Ovary (tissue), 9 donors: ENCODE results near the gene SEC31B. TPM values are rescaled to one million over a fixed set of nuclear protein-coding genes. Genes with fewer than 3 reads are reported as not detected.

Source experiments
- DNase-seq, 5 donors: peaks; one replicate each; pipeline ENCODE4 v3.0.0-alpha.2; 2019 to 2020
- H3K27ac ChIP-seq, 2 donors: fragments of 200-600 bp; one replicate each; pipeline versions ENCODE4 v1.5.1 to v1.8.0; 2019 to 2022
- H3K27me3 ChIP-seq: fragments of 200-600 bp; one replicate; pipeline ENCODE4 v1.8.0; 2022
- H3K36me3 ChIP-seq: fragments of 200-600 bp; sonication (generic); one replicate; pipeline ENCODE4 v1.5.1; 2019
- H3K4me1 ChIP-seq: one replicate; pipeline ENCODE4 v1.8.1; 2013; ENCODE audit warnings: mild to moderate bottlenecking, moderate library complexity; ENCODE audit not compliant: insufficient read depth
- H3K4me3 ChIP-seq: fragments of 200-600 bp; sonication (generic); one replicate; pipeline ENCODE4 v1.5.1; 2017
- H3K9me3 ChIP-seq, 2 donors: fragments of 200-600 bp in 1 of 2; sonication (generic) in 1 of 2; one replicate each; pipeline versions ENCODE4 v1.5.1 to v1.8.1; 2013 to 2019; ENCODE audit warnings: mild to moderate bottlenecking in 1 of 2, moderate library complexity in 1 of 2
- EP300 ChIP-seq: sonication (generic); formaldehyde crosslinking; IDR thresholded peaks from one replicate; pipeline ENCODE4 v1.6.1; 2017; ENCODE audit warnings: antibody characterized with exemption
- POLR2A ChIP-seq: fragments of 450-650 bp; IDR thresholded peaks from one replicate; pipeline ENCODE4 v1.6.1; 2017; ENCODE audit warnings: antibody characterized with exemption, mild to moderate bottlenecking, moderate library complexity
- whole genome bisulfite sequencing, 3 donors: extraction: QIAGEN DNeasy Blood & Tissue Kit in 1 of 3; methylation state at CpG; one replicate each; pipeline versions ENCODE4 v1.1.5 to v1.1.7; 2013 to 2017; 5-methylcytosine and 5-hydroxymethylcytosine counted together
- intact Hi-C, 4 donors: fragments of 100-400 bp; cut with DNase I; formaldehyde crosslinking; loops; one replicate each; pipeline versions ENCODE4 v1.11.0 to v1.15.1; 2022 to 2023
- polyA plus RNA-seq, 2 donors: library from polyadenylated mRNA; stranded (reverse); fragments of 200-250 nt in 1 of 2; fragments of 350-450 nt in 1 of 2; fragmentation: Illumina TruSeq in 1 of 2; extraction: RNeasy Lipid Tissue Mini Kit (QIAGEN cat#74804) in 1 of 2; gene quantifications; one replicate each; pipeline ENCODE4 v1.2.3, GENCODE V29; 2013 to 2014
- total RNA-seq, 7 donors: library from RNA; depleted of rRNA in 2 of 7; stranded (reverse); fragments of >200 nt in 2 of 7; fragmentation: NEBNext Ultra II Directional in 3 of 7; extraction: Animal tissue kit (Norgen Biotek cat#: 25700) in 3 of 7; gene quantifications; one replicate each; pipeline versions ENCODE4 v1.1.0 to v1.2.4, GENCODE V29; 2016 to 2023
- TF ChIP-seq, protein P1 (sequence below), 3 donors: fragments of 450-650 bp in 2 of 3; fragments of 200-600 bp in 1 of 3; IDR thresholded peaks; one replicate each; pipeline versions ENCODE4 v1.5.1 to v1.8.0; 2016 to 2022; ENCODE audit warnings: antibody characterized with exemption in 3 of 3, mild to moderate bottlenecking in 1 of 3
- donor health status: DM: no; HTN: no; CAD: no; lungs with moderate emphysema.
- donor health status: DM: no; HTN: no; CAD: no.
- donor health status: Bipolar disorder and iron deficiency.
- donor health status: DM: yes; HTN: yes; CAD: no.
- donor health status: DM: no; HTN: no; CAD: no.
- donor health status: DM: yes; HTN: yes; CAD: no.

Gene SEC31B
- total and polyA plus RNA-seq, 9 donors: 6.1 to 14.1 (median 8.3) TPM

DNA sequence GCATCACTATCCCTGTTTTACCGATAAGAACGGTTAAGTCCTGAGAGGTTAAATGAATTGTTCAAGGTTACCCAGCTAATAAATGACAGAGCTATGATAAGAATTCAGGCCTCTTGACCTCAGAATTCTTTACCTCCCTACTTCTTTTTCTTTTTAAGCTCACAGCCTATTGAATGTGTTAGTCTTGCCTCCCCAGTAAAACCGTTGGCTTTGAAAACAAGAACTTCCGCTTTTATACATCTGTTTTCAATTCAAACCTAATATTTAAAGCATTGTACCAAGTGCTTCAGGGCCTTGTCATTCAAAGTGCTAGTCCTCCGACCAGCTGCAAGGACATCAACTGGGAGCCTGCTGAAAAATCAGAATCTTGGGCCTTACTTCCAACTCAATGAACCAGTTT lies 15.6 kb downstream of the SEC31B start:
- no peak for DNase-seq
- H3K36me3 ChIP-seq: no peaks in the 10 kb centered on the region
- intact Hi-C loops: no loop called here
- H3K27ac ChIP-seq: no peak overlapping the region
- no peak overlapping the region for H3K4me3 ChIP-seq
- no peaks in the 10 kb centered on the region for H3K4me1 ChIP-seq
- TF ChIP-seq, protein P1, sequence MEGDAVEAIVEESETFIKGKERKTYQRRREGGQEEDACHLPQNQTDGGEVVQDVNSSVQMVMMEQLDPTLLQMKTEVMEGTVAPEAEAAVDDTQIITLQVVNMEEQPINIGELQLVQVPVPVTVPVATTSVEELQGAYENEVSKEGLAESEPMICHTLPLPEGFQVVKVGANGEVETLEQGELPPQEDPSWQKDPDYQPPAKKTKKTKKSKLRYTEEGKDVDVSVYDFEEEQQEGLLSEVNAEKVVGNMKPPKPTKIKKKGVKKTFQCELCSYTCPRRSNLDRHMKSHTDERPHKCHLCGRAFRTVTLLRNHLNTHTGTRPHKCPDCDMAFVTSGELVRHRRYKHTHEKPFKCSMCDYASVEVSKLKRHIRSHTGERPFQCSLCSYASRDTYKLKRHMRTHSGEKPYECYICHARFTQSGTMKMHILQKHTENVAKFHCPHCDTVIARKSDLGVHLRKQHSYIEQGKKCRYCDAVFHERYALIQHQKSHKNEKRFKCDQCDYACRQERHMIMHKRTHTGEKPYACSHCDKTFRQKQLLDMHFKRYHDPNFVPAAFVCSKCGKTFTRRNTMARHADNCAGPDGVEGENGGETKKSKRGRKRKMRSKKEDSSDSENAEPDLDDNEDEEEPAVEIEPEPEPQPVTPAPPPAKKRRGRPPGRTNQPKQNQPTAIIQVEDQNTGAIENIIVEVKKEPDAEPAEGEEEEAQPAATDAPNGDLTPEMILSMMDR (IDR thresholded peaks at IDR 0.05): no peak
- TF ChIP-seq EP300 (no peak), POLR2A (no peak)
- no peaks in the 10 kb centered on the region for H3K9me3 ChIP-seq
- WGBS, 3 donors: 34 to 43% (median 39%) methylated on average over 5 of the region's 5 CpGs
- H3K27me3 ChIP-seq: no peaks in the 10 kb centered on the region

DNA sequence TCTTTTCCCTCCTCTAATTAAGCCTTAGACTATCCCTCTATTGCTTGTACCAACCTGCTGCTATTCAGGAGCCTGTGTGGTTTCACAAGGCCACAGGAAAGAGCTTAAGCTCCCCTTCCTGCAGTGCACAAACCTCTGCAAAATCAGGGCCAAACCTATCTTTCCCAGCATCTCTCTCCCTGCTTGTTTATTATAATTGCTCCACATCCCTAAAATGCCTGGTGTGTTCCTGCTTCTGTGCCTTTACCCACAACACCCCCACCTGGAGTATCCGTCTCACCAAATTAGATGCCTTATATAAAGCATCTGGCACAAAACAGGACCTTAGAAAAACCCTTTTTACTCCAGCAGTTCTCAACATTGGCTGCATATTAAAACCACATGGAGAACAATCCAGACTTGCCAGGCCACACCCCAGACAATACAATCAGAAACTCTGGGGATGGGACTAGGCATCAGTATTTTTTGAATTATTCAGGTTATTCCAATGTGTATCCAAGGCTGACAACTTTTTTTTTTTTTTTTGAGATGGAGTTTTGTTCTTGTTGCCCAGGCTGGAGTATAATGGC lies 16.7 kb downstream of the SEC31B start:
- 80 to 95% (median 89%) methylated on average over 1 of the region's 1 CpG for WGBS, 3 donors
- no peak overlapping the region for H3K4me3 ChIP-seq
- no peaks in the 10 kb centered on the region for H3K4me1 ChIP-seq
- no peak for TF ChIP-seq POLR2A
- TF ChIP-seq EP300: no peak
- TF ChIP-seq, protein P1 (IDR thresholded peaks at IDR 0.05): no peak
- intact Hi-C loops: no loop called here
- no peaks in the 10 kb centered on the region for H3K36me3 ChIP-seq
- no peak overlapping the region for H3K27ac ChIP-seq
- no peak for DNase-seq
- no peaks in the 10 kb centered on the region for H3K27me3 ChIP-seq
- no peaks in the 10 kb centered on the region for H3K9me3 ChIP-seq

DNA sequence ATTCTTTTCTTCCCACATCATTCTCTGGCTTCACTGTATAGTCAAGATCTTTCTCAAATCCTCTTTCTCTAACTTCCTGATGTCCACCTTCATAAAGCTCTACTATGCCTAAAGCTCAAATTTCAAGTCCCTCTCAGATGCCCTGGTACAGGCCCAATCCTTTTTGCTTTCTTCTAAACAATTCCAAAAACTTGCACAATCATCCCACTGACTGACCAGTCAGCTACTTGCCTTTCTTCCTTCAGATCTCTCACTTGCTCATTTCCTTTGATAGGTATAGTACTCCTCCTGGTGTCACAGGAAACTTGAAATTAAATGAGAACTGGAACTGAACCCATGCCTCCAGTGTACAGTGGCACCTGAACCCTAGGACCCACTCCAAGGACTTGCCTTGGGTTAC lies 18.2 kb downstream of the SEC31B start:
- Histone ChIP-seq H3K36me3 (no peaks in the 10 kb centered on the region), H3K4me3 (no peak overlapping the region), H3K27me3 (no peaks in the 10 kb centered on the region), H3K4me1 (no peaks in the 10 kb centered on the region), H3K27ac (no peak overlapping the region), H3K9me3 (no peaks in the 10 kb centered on the region)
- intact Hi-C loops: no loop called here
- no peak for DNase-seq
- no peak for TF ChIP-seq EP300
- TF ChIP-seq, protein P1 (IDR thresholded peaks at IDR 0.05): no peak
- TF ChIP-seq POLR2A: no peak

DNA sequence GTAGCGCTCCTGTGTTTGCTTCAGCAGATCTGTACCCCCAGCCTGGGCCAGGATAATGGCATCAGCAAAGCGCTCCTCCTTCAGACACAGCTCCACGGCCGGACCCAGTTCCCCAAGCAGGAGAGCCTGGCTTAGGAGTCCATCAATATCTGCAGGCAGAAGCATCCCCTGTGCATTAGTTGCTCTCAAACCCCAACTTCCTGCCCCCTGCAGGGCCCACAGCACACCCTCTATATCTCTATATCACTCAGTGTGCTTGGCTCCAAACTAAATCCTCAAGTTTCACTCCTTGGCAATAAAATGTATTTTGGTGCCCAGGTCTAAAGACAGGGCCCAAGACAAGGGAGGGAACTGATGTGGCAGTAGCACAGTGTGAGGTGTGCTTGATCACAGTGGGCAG lies 21.6 kb downstream of the SEC31B start:
- WGBS, 3 donors: 95 to 96% (median 96%) methylated on average over 4 of the region's 4 CpGs
- Histone ChIP-seq H3K27me3 (no peaks in the 10 kb centered on the region), H3K27ac (no peak overlapping the region), H3K4me1 (no peaks in the 10 kb centered on the region), H3K9me3 (no peaks in the 10 kb centered on the region), H3K36me3 (no peaks in the 10 kb centered on the region), H3K4me3 (no peak overlapping the region)
- TF ChIP-seq, protein P1 (IDR thresholded peaks at IDR 0.05): no peak
- TF ChIP-seq EP300: no peak
- TF ChIP-seq POLR2A: no peak
- intact Hi-C loops: no loop called here
- DNase-seq: no peak
